IPS DF 6.9 (cell line): ENCODE measurements around the gene HOXB8.

Experiments
- DNase-seq: peaks from one replicate; pipeline ENCODE4 v3.0.0-alpha.2; 2013; ENCODE audit warnings: low read depth, low spot score
- H3K27ac ChIP-seq: one replicate; pipeline ENCODE4 v1.5.1; 2013; ENCODE audit warnings: low read length, control low read depth
- H3K27me3 ChIP-seq: 2 replicates; pipeline ENCODE4 v1.6.1; 2013; ENCODE audit warnings: mild to moderate bottlenecking, low read length; ENCODE audit not compliant: control insufficient read depth, insufficient read depth
- H3K36me3 ChIP-seq: 2 replicates; pipeline ENCODE4 v1.6.1; 2013; ENCODE audit warnings: low read length; ENCODE audit not compliant: control insufficient read depth, insufficient read depth
- H3K4me1 ChIP-seq: 2 replicates; pipeline ENCODE4 v1.6.1; 2013; ENCODE audit warnings: low read length; ENCODE audit not compliant: control insufficient read depth, insufficient read depth
- H3K4me3 ChIP-seq: 2 replicates; pipeline ENCODE4 v1.5.1; 2013; ENCODE audit warnings: mild to moderate bottlenecking, low read length
- H3K9me3 ChIP-seq: 2 replicates; pipeline ENCODE4 v1.6.1; 2013; ENCODE audit warnings: low read length, inconsistent platforms; ENCODE audit not compliant: control insufficient read depth, insufficient read depth
- WGBS: extraction: QIAGEN DNeasy Blood & Tissue Kit; methylation state at CpG from one replicate; pipeline ENCODE4 v1.1.7; 2013; ENCODE audit warnings: mixed read lengths, missing lambda C conversion rate; ENCODE audit not compliant: insufficient read length, insufficient coverage; 5-methylcytosine and 5-hydroxymethylcytosine counted together

The HOXB8 gene

GRCh38 chr17:48621410-48622392 lies 6.6 kb upstream of the HOXB8 start:
- no peak for DNase-seq
- Histone ChIP-seq H3K27ac (no peak overlapping the region), H3K9me3 (no peaks in the 10 kb centered on the region), H3K27me3 (peaks cover 97% of the 10 kb centered on the region), H3K4me3 (no peak overlapping the region), H3K36me3 (no peaks in the 10 kb centered on the region), H3K4me1 (0 out of 2 replicates have a peak, but pooled peaks cover 2% of the 10 kb centered on the region)
- no CpG with 5 or more reads among the region's 41 CpGs for WGBS

- Histone ChIP-seq H3K9me3 (no peaks in the 10 kb centered on the region), H3K4me1 (no peaks in the 10 kb centered on the region), H3K4me3 (no peak overlapping the region), H3K27me3 (peaks cover 98% of the 10 kb centered on the region), H3K27ac (no peak overlapping the region), H3K36me3 (no peaks in the 10 kb centered on the region)
- no CpG with 5 or more reads among the region's 6 CpGs for WGBS
- no peak for DNase-seq
Measured at GRCh38 chr17:48620461-48621139, 5.5 kb upstream of the HOXB8 start.

- WGBS, result no CpG with 5 or more reads among the region's 32 CpGs
- Histone ChIP-seq H3K4me3 (no peak overlapping the region), H3K27ac (no peak overlapping the region), H3K4me1 (no peaks in the 10 kb centered on the region), H3K27me3 (peaks cover 98% of the 10 kb centered on the region), H3K9me3 (no peaks in the 10 kb centered on the region), H3K36me3 (no peaks in the 10 kb centered on the region)
- no peak for DNase-seq
Measured at GRCh38 chr17:48619826-48620449, 4.8 kb upstream of the HOXB8 start.

- DNase-seq, result no peak
- no peak overlapping the region for H3K27ac ChIP-seq
- no peaks in the 10 kb centered on the region for H3K36me3 ChIP-seq
- no peak overlapping the region for H3K4me3 ChIP-seq
- no peaks in the 10 kb centered on the region for H3K9me3 ChIP-seq
- no CpG with 5 or more reads among the region's 25 CpGs for WGBS
- H3K27me3 ChIP-seq, result peaks cover 96% of the 10 kb centered on the region
- peaks cover 3% of the 10 kb centered on the region for H3K4me1 ChIP-seq
Measured at GRCh38 chr17:48618256-48618896, 3.3 kb upstream of the HOXB8 start.

GRCh38 chr17:48617471-48618255 lies 2.6 kb upstream of the HOXB8 start:
- WGBS, result no CpG with 5 or more reads among the region's 43 CpGs
- Histone ChIP-seq H3K9me3 (no peaks in the 10 kb centered on the region), H3K4me3 (no peak overlapping the region), H3K27me3 (peaks cover 95% of the 10 kb centered on the region), H3K27ac (no peak overlapping the region), H3K36me3 (no peaks in the 10 kb centered on the region), H3K4me1 (peaks cover 4% of the 10 kb centered on the region)
- DNase-seq, result no peak

- H3K27ac ChIP-seq, result no peak overlapping the region
- WGBS, result no CpG with 5 or more reads among the region's 15 CpGs
- no peaks in the 10 kb centered on the region for H3K9me3 ChIP-seq
- H3K4me1 ChIP-seq, result peaks cover 4% of the 10 kb centered on the region
- H3K4me3 ChIP-seq, result no peak overlapping the region
- no peaks in the 10 kb centered on the region for H3K36me3 ChIP-seq
- DNase-seq, result no peak
- H3K27me3 ChIP-seq, result peaks cover 95% of the 10 kb centered on the region
Measured at GRCh38 chr17:48616717-48617470, 1.8 kb upstream of the HOXB8 start.

GRCh38 chr17:48615963-48616716 lies 1.0 kb upstream of the HOXB8 start:
- Histone ChIP-seq H3K36me3 (no peaks in the 10 kb centered on the region), H3K4me3 (no peak overlapping the region), H3K27me3 (peaks cover 95% of the 10 kb centered on the region), H3K9me3 (no peaks in the 10 kb centered on the region), H3K27ac (no peak overlapping the region), H3K4me1 (peaks cover 4% of the 10 kb centered on the region)
- DNase-seq, result no peak
- WGBS, result no CpG with 5 or more reads among the region's 17 CpGs

- no peak for DNase-seq
- no peak overlapping the region for H3K27ac ChIP-seq
- H3K36me3 ChIP-seq, result no peaks in the 10 kb centered on the region
- H3K4me3 ChIP-seq, result no peak overlapping the region
- peaks cover 7% of the 10 kb centered on the region for H3K4me1 ChIP-seq
- no peaks in the 10 kb centered on the region for H3K9me3 ChIP-seq
- peaks cover 95% of the 10 kb centered on the region for H3K27me3 ChIP-seq
- WGBS, result no CpG with 5 or more reads among the region's 55 CpGs
Measured at GRCh38 chr17:48613862-48614694, 1.0 kb downstream of the HOXB8 start.
